H1 (cell line): ENCODE results near the gene ST3GAL2. TPM values are rescaled to one million over a fixed set of nuclear protein-coding genes. Genes with fewer than 3 reads are reported as not detected.

ENCODE experiments used
- CTCF ChIA-PET: fragments of 300-600 bp; sonication (Branson Sonifier 250); formaldehyde crosslinking; loops from one replicate; lab custom pipeline; 2021; ENCODE audit not compliant: partially characterized antibody; lab: Charles Lee
- POLR2A ChIA-PET: fragments of 300-600 bp; sonication (Branson Sonifier 250); formaldehyde crosslinking; loops from one replicate; lab custom pipeline; 2021; ENCODE audit warnings: inconsistent platforms; ENCODE audit not compliant: partially characterized antibody; lab: Charles Lee
- DNase-seq, 2 experiments: peaks; one replicate each; pipeline versions ENCODE4 v3.0.0 to v3.0.0-alpha.2; 2010 to 2022; ENCODE audit warnings: low spot score in 2 of 2, low read depth in 1 of 2, mixed read lengths in 1 of 2
- FAIRE-seq: peaks from 2 replicates; lab custom pipeline; 2011; peaks lifted over from hg19 to GRCh38; lab: Jason Lieb, UNC
- H2AFZ ChIP-seq: 2 replicates; pipeline ENCODE4 v1.8.1; 2012; ENCODE audit warnings: low read length, inconsistent platforms
- H2AK5ac ChIP-seq: 2 replicates; pipeline ENCODE4 v1.6.1; 2013; ENCODE audit warnings: low read depth, low read length
- H2BK120ac ChIP-seq: replicated peaks from 2 replicates; pipeline ENCODE3; 2013; ENCODE audit warnings: low read depth, low read length, inconsistent platforms
- H2BK12ac ChIP-seq: 2 replicates; pipeline ENCODE4 v1.6.1; 2013; ENCODE audit warnings: low read depth, low read length
- H2BK15ac ChIP-seq: 2 replicates; pipeline ENCODE4 v1.6.1; 2013; ENCODE audit warnings: low read length
- H2BK20ac ChIP-seq: 2 replicates; pipeline ENCODE4 v1.6.1; 2013; ENCODE audit warnings: low read length
- H2BK5ac ChIP-seq: 2 replicates; pipeline ENCODE4 v1.6.1; 2013; ENCODE audit warnings: low read depth, low read length
- H3K14ac ChIP-seq: 2 replicates; pipeline ENCODE4 v1.6.1; 2013; ENCODE audit warnings: inconsistent platforms; ENCODE audit not compliant: insufficient read length
- H3K18ac ChIP-seq: 2 replicates; pipeline ENCODE4 v1.6.1; 2013; ENCODE audit warnings: low read length; ENCODE audit errors: extremely low read depth
- H3K23ac ChIP-seq: 2 replicates; pipeline ENCODE4 v1.6.1; 2013; ENCODE audit warnings: inconsistent platforms; ENCODE audit not compliant: insufficient read length
- H3K23me2 ChIP-seq: 2 replicates; pipeline ENCODE4 v1.6.1; 2013; ENCODE audit warnings: low read depth, low read length
- H3K27ac ChIP-seq: 2 replicates; pipeline ENCODE4 v1.6.1; 2011; ENCODE audit warnings: low read depth, low read length, inconsistent platforms
- H3K27me3 ChIP-seq, 4 experiments: replicated peaks in 1 of 4; 1 replicate in 1 of 4; 2 replicates in 3 of 4; pipeline versions ENCODE4 v1.6.1 to v1.8.1; 2011 to 2013; ENCODE audit warnings: low read length in 3 of 4, mild to moderate bottlenecking in 3 of 4, inconsistent platforms in 2 of 4, mixed read lengths in 2 of 4, moderate library complexity in 1 of 4; ENCODE audit not compliant: control insufficient read depth in 3 of 4, insufficient read depth in 3 of 4; ENCODE audit errors: extremely low read depth in 1 of 4
- H3K36me3 ChIP-seq, 4 experiments: 2 replicates each; pipeline versions ENCODE4 v1.6.1 to v1.8.1; 2011 to 2013; ENCODE audit warnings: mild to moderate bottlenecking in 4 of 4, low read length in 3 of 4, moderate library complexity in 2 of 4, control low read depth in 1 of 4, inconsistent platforms in 1 of 4; ENCODE audit not compliant: insufficient read depth in 4 of 4, control insufficient read depth in 2 of 4
- H3K4ac ChIP-seq: replicated peaks from 2 replicates; pipeline ENCODE3; 2013; ENCODE audit warnings: low read length, low read depth, mixed read lengths, inconsistent platforms; ENCODE audit not compliant: insufficient read length
- H3K4me1 ChIP-seq, 4 experiments: replicated peaks in 1 of 4; 1 replicate in 1 of 4; 2 replicates in 3 of 4; pipeline versions ENCODE4 v1.6.1 to v1.8.1; 2011 to 2013; ENCODE audit warnings: low read length in 3 of 4, inconsistent platforms in 2 of 4, mixed read lengths in 1 of 4; ENCODE audit not compliant: insufficient read depth in 4 of 4, control insufficient read depth in 3 of 4
- H3K4me2 ChIP-seq, 2 experiments: 2 replicates each; pipeline versions ENCODE4 v1.6.1 to v1.8.1; 2011 to 2013; ENCODE audit warnings: low read depth in 2 of 2, low read length in 2 of 2, control low read depth in 1 of 2, inconsistent platforms in 1 of 2, mild to moderate bottlenecking in 1 of 2; ENCODE audit not compliant: insufficient read depth in 1 of 2
- H3K4me3 ChIP-seq, 4 experiments: fragments of 200-600, 300-600 bp in 1 of 4; sonication (generic), shearing (Covaris generic), sonication (Bioruptor Twin) in 1 of 4; 2 replicates each; pipeline versions ENCODE4 v1.5.1 to v1.8.1; 2011 to 2016; ENCODE audit warnings: low read length in 4 of 4, low read depth in 3 of 4, control low read depth in 2 of 4, inconsistent platforms in 2 of 4, mild to moderate bottlenecking in 2 of 4, mixed read lengths in 1 of 4, moderate library complexity in 1 of 4; ENCODE audit not compliant: insufficient read depth in 2 of 4; ENCODE audit errors: extremely low read depth in 1 of 4
- H3K56ac ChIP-seq: replicated peaks from 2 replicates; pipeline ENCODE3; 2013; ENCODE audit warnings: low read depth, mild to moderate bottlenecking, mixed read lengths, low read length, inconsistent platforms; ENCODE audit not compliant: insufficient read length
- H3K79me1 ChIP-seq: 2 replicates; pipeline ENCODE4 v1.6.1; 2013; ENCODE audit warnings: low read depth, low read length, control low read depth
- H3K79me2 ChIP-seq, 2 experiments: 2 replicates each; pipeline versions ENCODE4 v1.6.1 to v1.8.1; 2012 to 2013; ENCODE audit warnings: low read length in 2 of 2, mild to moderate bottlenecking in 2 of 2, inconsistent platforms in 1 of 2; ENCODE audit not compliant: insufficient read depth in 2 of 2, control insufficient read depth in 1 of 2
- H3K9ac ChIP-seq, 4 experiments: replicated peaks in 1 of 4; 1 replicate in 1 of 4; 2 replicates in 3 of 4; pipeline versions ENCODE4 v1.6.1 to v1.8.1; 2011 to 2013; ENCODE audit warnings: low read depth in 3 of 4, low read length in 3 of 4, control low read depth in 2 of 4, mild to moderate bottlenecking in 2 of 4, moderate library complexity in 2 of 4, inconsistent platforms in 1 of 4; ENCODE audit errors: extremely low read depth in 1 of 4
- H3K9me3 ChIP-seq, 2 experiments: 2 replicates each; pipeline versions ENCODE4 v1.6.1 to v1.8.1; 2012 to 2013; ENCODE audit warnings: mild to moderate bottlenecking in 2 of 2, moderate library complexity in 2 of 2, control low read depth in 1 of 2, inconsistent platforms in 1 of 2, low read depth in 1 of 2, low read length in 1 of 2, mixed read lengths in 1 of 2; ENCODE audit not compliant: insufficient read depth in 2 of 2
- H4K20me1 ChIP-seq, 2 experiments: replicated peaks in 1 of 2; 2 replicates each; pipeline versions ENCODE3 to v1.8.1; 2011 to 2013; ENCODE audit warnings: inconsistent platforms in 2 of 2, low read length in 2 of 2, mild to moderate bottlenecking in 1 of 2; ENCODE audit not compliant: insufficient read depth in 2 of 2, control insufficient read depth in 1 of 2
- H4K5ac ChIP-seq: 2 replicates; pipeline ENCODE4 v1.6.1; 2013; ENCODE audit warnings: low read length, low read depth, mixed read lengths, inconsistent platforms; ENCODE audit not compliant: insufficient read length
- H4K8ac ChIP-seq: 2 replicates; pipeline ENCODE4 v1.8.0; 2013; ENCODE audit warnings: mild to moderate bottlenecking, moderate library complexity, low read length, inconsistent platforms; ENCODE audit not compliant: insufficient read depth; ENCODE audit errors: extremely low read depth
- H4K91ac ChIP-seq: replicated peaks from 2 replicates; pipeline ENCODE3; 2013; ENCODE audit warnings: low read length, mixed read lengths, inconsistent platforms; ENCODE audit not compliant: insufficient read length
- ATF3 ChIP-seq: IDR thresholded peaks from 2 replicates; pipeline ENCODE4 v1.6.1; 2011; ENCODE audit warnings: low read depth, mild to moderate bottlenecking, low read length; ENCODE audit not compliant: insufficient read depth
- BCL11A ChIP-seq, 2 experiments: IDR thresholded peaks; one replicate each; pipeline ENCODE4 v1.6.1; 2011; ENCODE audit warnings: low read depth in 2 of 2, low read length in 2 of 2, mild to moderate bottlenecking in 2 of 2
- CTBP2 ChIP-seq: IDR thresholded peaks from 2 replicates; pipeline ENCODE4 v1.7.0; 2011; ENCODE audit warnings: borderline replicate concordance, mild to moderate bottlenecking, moderate library complexity, mixed read lengths, low read length; ENCODE audit not compliant: insufficient read depth, insufficient read length
- FOSL1 ChIP-seq: IDR thresholded peaks from 2 replicates; pipeline ENCODE4 v1.6.1; 2011; ENCODE audit warnings: mild to moderate bottlenecking, low read depth, low read length, moderate library complexity; ENCODE audit not compliant: insufficient read depth
- HDAC2 ChIP-seq, 2 experiments: fragments of 300-600 bp in 1 of 2; sonication (generic) in 1 of 2; IDR thresholded peaks; 2 replicates each; pipeline ENCODE4 v1.6.1; 2011 to 2012; ENCODE audit warnings: low read depth in 2 of 2, low read length in 2 of 2, mild to moderate bottlenecking in 2 of 2, moderate library complexity in 2 of 2, borderline replicate concordance in 1 of 2, inconsistent platforms in 1 of 2
- POLR2A ChIP-seq, 2 experiments: IDR thresholded peaks; 1 replicate in 1 of 2; 2 replicates in 1 of 2; pipeline ENCODE4 v1.6.1; 2011; ENCODE audit warnings: low read depth in 2 of 2, low read length in 2 of 2, mild to moderate bottlenecking in 2 of 2; ENCODE audit errors: control extremely low read depth in 1 of 2
- RBBP5 ChIP-seq: IDR thresholded peaks from 2 replicates; pipeline ENCODE4 v1.7.1; 2012; ENCODE audit warnings: low read depth, mild to moderate bottlenecking, inconsistent platforms, low read length, moderate library complexity, borderline replicate concordance
- SIX5 ChIP-seq: IDR thresholded peaks from 2 replicates; pipeline ENCODE4 v1.6.1; 2011; ENCODE audit warnings: mild to moderate bottlenecking, low read depth, low read length
- SP1 ChIP-seq: IDR thresholded peaks from 2 replicates; pipeline ENCODE4 v1.6.1; 2011; ENCODE audit warnings: low read depth, low read length
- TAF7 ChIP-seq: optimal IDR thresholded peaks from 2 replicates; pipeline ENCODE3; 2011; ENCODE audit warnings: low read depth, mild to moderate bottlenecking, inconsistent platforms, low read length, moderate library complexity, borderline replicate concordance
- ZNF274 ChIP-seq: IDR thresholded peaks from 2 replicates; pipeline ENCODE4 v1.7.0; 2012; ENCODE audit warnings: low read length, borderline replicate concordance; ENCODE audit errors: extremely low read depth
- WGBS, 2 experiments: shearing (Covaris generic) in 1 of 2; methylation state at CpG; one replicate each; pipeline versions ENCODE4 v1.1.6 to v1.1.7; 2013 to 2015; ENCODE audit warnings: low lambda C conversion rate in 2 of 2, mixed read lengths in 2 of 2, inconsistent platforms in 1 of 2, low coverage in 1 of 2, missing lambda C conversion rate in 1 of 2; ENCODE audit not compliant: insufficient replicate concordance in 2 of 2, insufficient coverage in 1 of 2, insufficient read length in 1 of 2; ENCODE audit errors: extremely low coverage in 1 of 2, missing lambda C conversion rate in 1 of 2; 5-methylcytosine and 5-hydroxymethylcytosine counted together
- polyA plus RNA-seq, 7 experiments: library from polyadenylated mRNA; depleted of rRNA in 3 of 7; stranded (reverse) in 5 of 7; unstranded in 2 of 7; fragments of >200 nt in 5 of 7; fragments of 200-250 nt in 2 of 7; gene quantifications; 1 replicate in 5 of 7; 2 replicates in 1 of 7; 4 replicates in 1 of 7; pipeline versions ENCODE4 v1.2.1 to v1.2.3, GENCODE V29; 2011 to 2013; ENCODE audit warnings: missing spikeins in 2 of 7, mixed read lengths in 2 of 7
- total RNA-seq: library from RNA; stranded (reverse); fragmentation: NEBNext Ultra II Directional; extraction: Animal tissue kit (Norgen Biotek cat#: 25700); gene quantifications from 2 replicates; pipeline ENCODE4 v1.2.1, GENCODE V29; 2021

The ST3GAL2 gene
- total and polyA plus RNA-seq, 2 of the 8 experiments (the other 6 are each of a cell fraction or from before 2014, with no cell fraction given): 14.4 to 39.7 TPM

GRCh38 chr16:70470141-70470926, 31.4 kb upstream of the ST3GAL2 start:
- H3K9ac ChIP-seq: no peak overlapping the region
- no peak overlapping the region for H3K56ac ChIP-seq
- H3K18ac ChIP-seq: no peak overlapping the region
- DNase-seq: no peak
- no peak overlapping the region for H2BK120ac ChIP-seq
- no peaks in the 10 kb centered on the region for H3K79me1 ChIP-seq
- no peaks in the 10 kb centered on the region for H3K9me3 ChIP-seq
- H3K14ac ChIP-seq: no peak overlapping the region
- no peak overlapping the region for H2AFZ ChIP-seq
- H2BK15ac ChIP-seq: no peak overlapping the region
- no peak overlapping the region for H2BK5ac ChIP-seq
- ChIA-PET POLR2A (interaction anchor here (0.7 to 4.5 kb wide), 10 partner anchors 8 to 219 kb away, joined by 3 to 36 read pairs (median 3); partner anchors contain the start of genes DDX19A, EXOSC6 and FCSK), CTCF (interaction anchor here (0.6 to 13.6 kb wide), 26 partner anchors 9 to 1368 kb away, joined by 3 to 180 read pairs (median 6); partner anchors contain the start of gene FCSK)
- H2AK5ac ChIP-seq: no peak overlapping the region; the same call in 1 of the 2 replicates
- peak overlapping the region; percentile 69 for H3K4ac ChIP-seq
- FAIRE-seq: no peak
- H3K27me3 ChIP-seq: no peaks in the 10 kb centered on the region
- no peaks in the 10 kb centered on the region for H3K79me2 ChIP-seq
- H4K91ac ChIP-seq: peak overlapping the region; percentile 65
- peaks cover 0 to 2% of the 10 kb centered on the region in 2 experiments for H4K20me1 ChIP-seq
- 89% methylated on average over 10 of the region's 10 CpGs; no CpG with 5 or more reads in 1 of the 2 experiments for WGBS, 2 experiments
- no peak overlapping the region for H3K27ac ChIP-seq
- no peak overlapping the region for H3K4me2 ChIP-seq
- H4K5ac ChIP-seq: peak overlapping the region; percentile 29
- H4K8ac ChIP-seq: peak overlapping the region; percentile 51; the same call in 1 of the 2 replicates
- peak overlapping the region; percentile 50; the same call in 1 of the 2 replicates for H2BK12ac ChIP-seq
- H3K36me3 ChIP-seq: no peaks in the 10 kb centered on the region
- H3K4me1 ChIP-seq: no peaks in the 10 kb centered on the region; a peak in 1 of 7 replicates
- H3K23ac ChIP-seq: no peak overlapping the region
- no peak overlapping the region for H3K4me3 ChIP-seq
- no peaks in the 10 kb centered on the region for H3K23me2 ChIP-seq
- no peak overlapping the region for H2BK20ac ChIP-seq
- TF ChIP-seq RBBP5: no peak
- no peak for TF ChIP-seq HDAC2 (IDR thresholded peaks at IDR 0.05; ENCODE audit: borderline replicate concordance in 1 of 2, low read depth in 2 of 2, low read length in 2 of 2)
- no peak for TF ChIP-seq SIX5
- TF ChIP-seq SP1: no peak
- TF ChIP-seq ATF3: no peak
- TF ChIP-seq FOSL1: no peak
- TF ChIP-seq ZNF274: no peak
- no peak for TF ChIP-seq BCL11A (IDR thresholded peaks at IDR 0.05; ENCODE audit: low read depth in 2 of 2, low read length in 2 of 2)
- TF ChIP-seq POLR2A (IDR thresholded peaks at IDR 0.05; ENCODE audit: control extremely low read depth in 1 of 2, low read depth in 2 of 2, low read length in 2 of 2): no peak
- TF ChIP-seq CTBP2: no peak
- no peak for TF ChIP-seq TAF7
